GM19452 (cell line): ENCODE measurements around the gene CGAS.
"Not testable (repeated sequence)": the region's sequence is repeated elsewhere in the genome, so short reads cannot be mapped to it uniquely, and the experiment has no call there.

ENCODE experiments used
- ATAC-seq: cut with Tn5 transposase; IDR thresholded peaks from one replicate; pipeline ENCODE4 v1.9.1; 2021; ENCODE audit not compliant: unreplicated experiment

Gene CGAS

DNA sequence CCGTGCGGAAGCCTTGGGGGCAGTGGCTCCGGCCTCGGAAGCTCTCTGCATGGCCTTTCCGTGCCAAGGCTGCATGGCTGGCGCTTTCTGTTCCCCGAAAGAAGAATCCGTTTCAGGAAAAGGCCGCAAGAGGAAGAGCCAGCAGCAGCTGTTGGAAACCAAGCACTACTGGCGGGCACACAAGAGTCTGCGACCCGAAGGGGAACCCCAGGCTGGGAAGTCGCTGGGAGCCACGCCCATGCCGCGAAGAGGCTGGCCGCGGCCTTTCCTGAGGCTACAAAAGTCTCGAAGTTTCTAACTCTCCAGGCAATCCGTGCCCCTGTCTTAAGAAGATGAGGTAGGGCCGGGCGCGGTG lies at the start of gene CGAS:
Gene CGAS (minus strand): TSS at position 191 of the 355 bp plus-strand sequence. CDS start 116 bp downstream, at position 75.
- ATAC-seq: peak; percentile 69

DNA sequence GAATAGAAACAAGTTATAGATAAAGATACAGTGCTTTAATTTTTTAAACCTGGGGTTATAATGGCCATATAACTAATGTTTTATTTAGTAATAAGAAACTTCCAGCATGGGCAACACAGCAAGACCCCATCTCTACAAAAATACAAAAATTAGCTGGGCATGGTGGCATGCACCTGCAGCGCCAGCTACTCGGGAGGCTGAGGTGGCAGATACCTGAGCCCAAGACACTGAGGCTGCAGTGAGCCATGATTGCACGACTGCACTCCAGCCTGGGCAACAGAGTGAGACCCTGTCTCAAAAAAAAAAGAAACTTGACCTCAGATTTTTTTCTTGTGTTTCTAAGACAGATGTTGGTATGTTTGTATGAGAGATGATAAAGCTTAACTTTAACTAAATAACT lies 45.8 kb upstream of the CGAS start:
- ATAC-seq: no peak

DNA sequence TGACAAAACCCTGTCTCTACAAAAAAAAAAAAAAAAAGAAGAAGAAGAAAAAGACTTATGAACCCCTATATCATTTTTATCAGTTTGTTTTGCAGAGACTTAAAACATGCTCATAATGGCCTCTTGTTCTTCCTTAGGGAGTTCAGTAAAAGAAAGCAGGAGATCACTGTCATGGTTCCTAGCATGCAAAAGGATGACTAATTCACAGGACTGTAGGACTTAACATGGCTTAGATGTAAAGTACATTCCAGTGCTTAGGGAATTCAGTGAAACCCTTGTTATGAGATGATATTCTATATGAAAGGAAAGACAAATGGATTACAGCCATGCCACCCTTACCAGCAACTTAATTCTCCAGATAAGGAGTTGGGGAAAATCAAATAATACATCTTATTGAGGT lies 39.3 kb upstream of the CGAS start:
- ATAC-seq: no peak

DNA sequence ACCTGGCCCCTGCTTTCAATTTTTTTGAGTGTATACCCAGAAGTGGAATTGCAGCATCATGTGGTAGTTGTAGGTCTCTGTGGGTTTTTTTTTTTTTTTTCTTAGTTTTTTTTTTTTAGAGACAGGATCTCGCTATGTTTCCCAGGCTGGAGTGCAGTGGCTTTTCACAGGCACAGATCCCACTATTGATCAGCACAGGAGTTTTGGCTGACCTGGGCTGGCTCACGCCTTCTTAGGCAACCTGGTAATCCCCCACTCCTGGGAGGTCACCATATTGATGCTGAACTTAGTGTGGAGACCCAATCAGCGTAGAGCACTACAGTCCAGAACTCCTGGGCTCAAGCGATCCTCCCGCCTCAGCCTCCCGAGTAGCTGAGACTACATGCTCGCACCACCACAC lies 35.4 kb upstream of the CGAS start:
- no peak for ATAC-seq

DNA sequence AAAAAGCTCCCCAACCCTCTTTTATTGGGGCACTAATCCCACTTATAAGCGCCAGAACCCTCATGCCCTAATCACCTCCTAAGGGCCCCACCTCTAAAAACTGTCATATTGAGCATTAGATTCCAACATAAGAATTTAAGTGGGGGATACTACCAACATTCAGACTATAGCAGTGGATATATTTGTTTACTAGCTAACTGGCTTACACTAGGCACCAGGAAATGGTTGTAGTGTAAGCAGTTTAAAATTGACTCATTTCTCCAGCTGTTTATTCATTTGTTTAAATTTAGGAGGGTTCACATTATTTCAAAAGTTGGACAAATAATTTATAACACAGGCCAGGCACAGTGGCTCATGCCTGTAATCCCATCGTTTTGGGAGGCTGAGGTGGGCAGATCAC lies 32.3 kb upstream of the CGAS start:
- ATAC-seq: no peak

DNA sequence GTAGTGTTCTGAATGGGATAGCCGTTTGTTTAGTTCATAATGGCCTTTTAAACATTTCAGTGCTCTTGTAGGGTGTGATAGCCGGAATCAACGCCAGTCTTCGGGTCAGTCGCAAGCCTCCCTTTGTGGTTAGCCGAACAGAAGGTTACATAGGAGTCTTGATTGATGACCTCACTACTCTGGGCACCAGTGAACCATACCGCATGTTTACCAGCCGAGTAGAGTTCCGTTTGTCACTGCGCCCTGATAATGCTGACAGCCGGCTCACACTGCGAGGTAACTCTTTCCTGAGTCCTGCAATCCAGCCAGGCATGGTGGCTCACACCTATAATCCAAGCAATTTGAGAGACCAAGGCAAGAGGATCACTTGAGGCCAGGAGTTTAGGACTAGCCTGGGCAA lies 29.9 kb upstream of the CGAS start:
- no peak for ATAC-seq

DNA sequence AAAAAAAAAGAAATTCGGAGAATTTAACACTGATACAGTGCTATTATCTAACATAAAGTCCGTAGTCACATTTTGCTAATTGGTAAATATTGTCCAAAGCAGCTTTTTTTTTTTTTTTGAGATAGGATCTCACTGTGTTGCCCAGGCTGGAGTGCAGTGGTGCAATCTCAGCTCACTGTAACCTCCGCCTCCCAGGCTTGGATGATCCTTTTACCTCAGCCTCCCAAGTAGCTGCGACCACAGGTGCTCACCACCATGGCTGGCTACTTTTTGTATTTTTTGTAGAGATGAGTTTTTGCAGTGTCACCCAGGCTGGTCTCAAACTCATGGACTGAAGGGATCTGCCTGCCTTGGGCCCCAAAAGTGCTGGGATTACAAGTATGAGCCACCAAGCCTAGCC lies 25.3 kb upstream of the CGAS start:
- no peak for ATAC-seq

DNA sequence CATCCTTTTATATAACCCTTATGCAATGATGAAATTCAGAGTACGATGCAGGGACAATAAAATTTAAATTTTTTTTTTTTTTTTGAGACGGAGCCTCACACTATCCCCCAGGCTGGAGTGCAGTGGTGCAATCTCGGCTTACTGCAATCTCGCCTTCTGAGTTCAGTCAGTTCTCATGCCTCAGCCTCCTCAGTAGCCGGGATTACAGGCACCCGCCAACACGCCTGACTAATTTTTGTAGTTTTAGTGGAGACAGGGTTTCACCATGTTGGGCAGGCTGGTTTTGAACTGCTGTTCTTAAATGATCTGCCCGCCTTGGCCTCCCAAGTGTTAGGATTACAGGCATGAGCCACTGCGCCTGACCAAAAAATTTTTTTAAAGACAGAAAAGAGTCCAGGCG lies 24.6 kb upstream of the CGAS start:
- no peak for ATAC-seq

DNA sequence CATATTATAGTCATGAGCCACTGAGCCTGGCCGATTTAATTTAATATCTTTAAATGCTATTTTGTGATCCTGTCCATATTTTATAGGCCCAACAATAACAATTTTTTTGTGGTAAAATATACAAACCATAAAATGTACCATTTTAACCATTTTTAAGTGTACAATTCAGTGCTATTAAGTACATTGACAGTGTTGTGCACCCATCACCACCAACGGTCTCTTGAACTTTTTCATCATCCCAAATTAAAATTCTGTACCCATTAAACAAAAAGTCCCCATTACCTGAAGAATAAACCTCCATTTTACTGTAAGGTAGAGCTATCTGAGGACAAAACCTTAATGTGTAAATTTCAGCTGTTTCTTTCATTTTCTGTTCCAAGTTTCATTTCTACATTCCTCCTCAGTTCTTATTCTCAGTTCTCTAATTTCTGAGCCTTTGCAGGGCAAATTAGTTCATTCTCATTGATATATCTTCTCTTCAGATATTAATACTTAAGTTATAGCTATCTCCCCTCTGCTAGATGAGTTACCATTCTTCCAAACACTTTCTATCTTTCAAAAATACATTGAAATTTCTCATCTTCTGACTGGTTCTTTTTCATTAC lies 19.7 kb upstream of the CGAS start:
- peak; percentile 93 for ATAC-seq

DNA sequence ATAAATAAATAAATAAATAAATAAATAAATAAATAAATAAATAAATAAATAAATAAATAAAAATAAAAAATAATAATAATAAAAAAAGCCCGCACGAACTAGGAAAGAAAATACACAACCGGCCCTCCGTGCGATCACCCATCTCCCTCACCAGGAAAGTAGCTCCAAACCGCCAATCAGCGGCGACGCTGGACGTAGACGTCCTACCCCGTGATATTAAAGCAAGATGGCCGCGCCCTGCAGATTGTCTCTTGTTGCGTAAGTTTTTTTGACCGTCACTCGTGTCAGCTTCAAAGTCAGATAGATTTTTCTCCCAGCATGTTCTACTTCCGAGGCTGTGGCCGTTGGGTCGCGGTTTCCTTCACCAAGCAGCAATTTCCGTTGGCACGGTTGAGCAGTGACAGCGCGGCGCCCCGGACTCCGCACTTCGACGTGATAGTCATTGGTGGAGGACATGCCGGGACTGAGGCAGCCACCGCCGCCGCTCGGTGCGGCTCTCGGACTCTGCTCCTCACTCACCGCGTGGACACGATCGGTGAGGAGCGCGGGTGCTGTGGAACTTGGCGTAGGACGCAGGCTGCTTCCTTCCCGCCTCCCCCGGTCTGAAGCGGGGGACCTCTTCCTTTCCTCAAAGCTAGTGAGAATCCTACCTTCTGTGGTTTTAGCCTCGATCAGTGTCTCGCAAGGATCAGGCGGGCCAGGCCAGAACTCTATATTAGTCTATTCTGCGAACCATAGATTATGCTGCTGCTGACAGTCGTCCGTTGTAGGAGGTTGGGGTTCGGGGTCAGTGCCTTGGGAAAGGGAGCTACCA lies 9.6 kb upstream of the CGAS start, which contains the start of gene MTO1:
Gene MTO1 (plus strand): TSS at position 201 of the 814 bp plus-strand sequence. CDS start 118 bp downstream, at position 319.
- peak; percentile 90 for ATAC-seq

DNA sequence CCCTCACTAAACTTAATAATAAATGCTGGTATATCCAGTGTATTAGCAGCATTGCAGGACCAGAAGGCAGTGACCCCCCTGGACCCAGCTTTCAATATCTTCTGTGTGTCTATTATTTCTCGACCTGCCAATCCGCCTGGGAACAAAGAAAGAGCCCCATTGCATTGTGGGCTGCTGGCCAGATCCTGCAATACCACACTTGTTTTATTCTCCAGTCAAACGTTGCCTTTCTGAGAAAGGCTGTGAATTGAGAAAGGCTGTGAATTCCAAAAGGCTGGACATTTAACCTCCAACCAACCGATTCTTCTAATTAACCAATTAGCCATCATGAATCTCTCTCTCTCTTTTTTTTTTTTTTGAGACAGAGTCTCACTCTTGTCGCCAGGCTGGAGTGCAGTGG lies 8.0 kb upstream of the CGAS start:
- ATAC-seq: no peak

DNA sequence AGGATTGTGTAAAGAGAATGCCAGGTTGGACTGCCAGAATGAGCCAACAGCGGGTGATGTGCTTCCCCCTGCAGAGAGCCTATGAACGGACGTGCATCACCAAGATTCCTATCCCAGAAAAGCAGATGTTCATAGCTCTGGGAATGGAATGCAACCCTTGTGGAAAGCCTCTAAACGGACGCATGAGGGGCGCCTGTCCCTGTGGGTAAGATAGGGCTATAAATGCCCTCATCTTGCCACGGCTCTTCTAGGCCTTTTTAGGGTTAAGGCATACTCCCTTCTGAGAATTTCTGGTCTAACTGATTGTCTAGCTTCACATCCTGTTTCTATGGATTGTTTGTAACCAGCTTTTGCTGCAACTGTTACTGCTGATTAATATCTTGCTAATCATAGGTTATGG lies 7.4 kb upstream of the CGAS start:
- ATAC-seq: not testable (repeated sequence)

DNA sequence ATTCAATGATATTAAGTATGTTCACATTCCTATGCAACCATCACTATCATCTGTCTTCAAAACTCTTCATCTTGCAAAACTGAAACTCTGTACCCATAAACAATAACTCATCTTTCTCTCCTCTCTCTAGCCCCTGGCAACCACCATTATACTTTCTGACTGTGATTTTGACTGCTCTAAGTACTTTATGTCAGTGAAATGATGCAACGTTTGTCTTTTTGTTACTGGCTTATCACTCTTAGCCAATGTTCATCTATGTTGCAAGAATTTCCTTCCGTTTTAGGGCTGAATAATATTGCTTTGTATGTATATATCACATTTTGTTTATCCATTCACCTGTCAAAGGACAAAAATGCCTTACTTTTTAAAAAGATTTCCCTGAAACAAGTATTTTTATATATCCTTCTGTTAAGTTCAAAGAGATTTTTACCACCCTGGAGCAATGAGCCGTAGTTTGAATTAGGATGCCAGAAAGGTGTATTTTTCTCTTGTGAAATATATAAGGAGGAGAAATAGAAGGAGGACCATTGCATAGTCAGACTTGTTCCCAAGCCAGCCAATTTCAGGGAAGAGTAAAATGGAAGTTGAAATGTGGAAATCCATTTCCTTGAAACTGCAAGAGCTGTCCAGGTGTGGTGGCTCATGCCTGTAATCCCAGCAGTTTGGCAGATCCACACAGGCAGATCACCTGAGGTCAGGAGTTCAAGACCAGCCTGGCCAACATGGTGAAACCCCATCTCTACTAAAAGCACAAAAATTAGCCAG lies 4.0 kb upstream of the CGAS start:
- ATAC-seq: no peak

DNA sequence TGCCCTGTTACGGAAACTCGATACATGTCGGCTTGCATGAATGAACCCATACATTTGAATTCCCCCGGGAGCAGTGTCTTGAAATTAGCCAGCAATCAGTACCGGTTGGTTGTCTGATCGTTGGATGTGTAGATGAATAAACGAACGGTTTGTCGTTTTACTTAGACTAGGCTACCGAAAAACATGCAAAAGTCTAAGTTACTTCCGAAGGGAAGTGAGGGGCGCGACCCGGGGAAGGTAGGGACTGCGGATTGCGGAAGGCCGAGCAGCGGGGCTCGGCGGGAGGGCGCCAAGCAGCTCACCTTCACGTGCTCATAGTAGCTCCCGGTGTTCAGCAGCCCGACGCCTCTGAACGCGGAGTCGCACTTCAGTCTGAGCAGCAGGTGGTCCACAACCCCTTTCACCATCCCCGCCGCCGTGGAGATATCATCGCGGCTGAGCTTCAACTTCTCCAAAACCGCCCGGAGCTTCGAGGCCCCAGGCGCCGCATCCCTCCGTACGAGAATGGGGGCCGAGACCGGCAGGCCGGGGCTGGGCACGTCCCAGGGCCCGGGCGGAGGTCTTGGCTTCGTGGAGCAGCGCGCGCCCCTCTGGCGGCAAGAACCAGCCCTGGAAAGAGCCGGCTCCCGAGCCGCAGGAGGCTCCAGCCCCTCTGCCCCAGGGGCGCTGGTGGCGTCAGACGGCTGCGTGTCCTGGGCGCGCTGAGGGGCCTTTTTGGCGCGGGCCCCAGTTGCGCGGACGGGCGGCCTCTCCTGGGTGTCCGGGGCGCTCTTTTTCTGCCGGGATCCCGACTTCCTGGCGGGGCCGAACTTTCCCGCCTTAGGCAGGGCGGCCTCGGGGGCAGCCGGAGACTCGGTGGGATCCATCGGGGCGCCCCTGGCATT lies 632 bp downstream of the CGAS start:
- peak; percentile 54 for ATAC-seq

DNA sequence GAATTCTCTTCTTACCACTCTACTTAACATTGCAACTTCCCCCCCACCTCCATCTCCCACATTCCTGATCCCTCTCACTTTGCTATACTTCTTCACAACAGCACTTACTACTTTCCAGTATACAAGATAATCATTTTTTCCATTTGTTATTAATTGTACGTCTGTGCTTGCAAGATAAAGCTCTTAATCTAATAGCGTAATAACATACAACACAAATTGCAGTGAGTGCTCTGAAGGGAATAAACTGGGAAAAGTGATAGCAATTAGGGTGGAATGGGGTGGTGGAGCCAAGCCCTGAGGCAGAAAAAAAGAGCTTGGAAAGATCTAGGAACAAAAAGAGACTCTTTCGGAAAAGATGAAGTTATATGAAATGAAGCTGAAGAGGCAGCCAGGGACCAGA lies 8.5 kb downstream of the CGAS start:
- no peak for ATAC-seq

DNA sequence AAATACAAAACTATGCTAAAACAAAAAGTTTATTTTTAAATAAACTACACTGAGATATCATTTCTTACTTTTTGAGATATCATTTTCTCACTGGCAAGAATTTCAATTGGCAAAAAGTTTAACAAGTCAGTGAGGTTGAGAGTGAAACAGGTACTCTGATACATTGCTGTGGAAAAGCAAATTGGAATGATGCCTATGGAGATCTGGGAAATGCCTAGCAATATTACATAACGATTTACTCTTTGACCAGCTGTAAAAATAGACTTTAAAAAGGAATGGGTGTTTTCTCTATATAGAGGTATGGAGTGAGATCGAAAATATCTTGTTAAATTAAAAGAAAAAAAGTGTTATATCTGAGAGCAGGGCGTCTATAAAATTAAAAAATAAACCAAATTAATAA lies 16.9 kb downstream of the CGAS start:
- ATAC-seq: no peak

DNA sequence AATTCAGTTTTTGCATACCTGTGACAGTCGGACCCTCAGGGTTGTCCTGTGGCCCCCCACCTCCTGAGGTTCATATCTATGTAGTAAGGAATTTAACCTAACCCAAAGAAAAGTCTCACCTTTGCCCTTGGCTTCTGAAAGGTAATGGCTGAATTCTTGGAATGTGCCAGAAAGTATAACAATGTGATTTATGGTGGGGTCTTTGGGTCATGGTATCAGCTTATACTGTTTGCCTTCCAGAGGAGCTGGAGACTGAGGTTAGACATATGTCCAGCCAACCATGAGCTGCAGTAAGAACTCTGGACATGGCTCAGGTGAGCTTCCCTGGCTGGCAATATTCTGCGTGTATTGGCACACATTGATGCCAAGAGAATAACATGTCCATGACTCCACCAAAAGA lies 30.6 kb downstream of the CGAS start:
- ATAC-seq: no peak

DNA sequence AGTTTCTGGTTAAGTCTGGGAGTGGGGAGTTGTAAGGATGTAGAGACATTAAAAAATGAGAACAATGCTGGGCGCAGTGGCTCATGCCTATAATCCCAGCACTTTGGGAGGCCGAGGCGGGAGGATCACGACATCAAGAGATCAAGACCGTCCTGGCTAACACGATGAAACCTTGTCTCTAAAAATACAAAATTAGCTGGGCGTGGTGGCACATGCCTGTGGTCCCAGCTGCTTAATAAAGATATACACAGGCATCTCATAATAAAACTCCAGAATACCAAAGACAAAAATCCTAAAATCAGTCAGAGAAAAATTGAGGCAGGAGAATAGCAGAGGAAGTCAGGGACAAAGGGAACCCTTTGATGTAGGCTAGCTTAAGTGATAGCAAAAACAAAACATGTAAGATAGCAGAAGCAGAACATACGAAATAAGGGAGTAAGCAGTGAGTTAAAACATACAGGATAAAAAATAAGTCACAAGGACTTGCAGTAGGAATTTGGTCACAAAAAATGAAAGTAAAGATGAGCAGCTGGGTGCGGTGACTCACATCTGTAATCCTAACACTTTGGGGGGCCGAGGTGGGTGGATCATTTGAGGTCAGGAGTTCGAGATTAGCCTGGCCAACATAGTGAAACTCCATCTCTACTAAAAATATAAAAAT lies 33.9 kb downstream of the CGAS start:
- no peak for ATAC-seq

DNA sequence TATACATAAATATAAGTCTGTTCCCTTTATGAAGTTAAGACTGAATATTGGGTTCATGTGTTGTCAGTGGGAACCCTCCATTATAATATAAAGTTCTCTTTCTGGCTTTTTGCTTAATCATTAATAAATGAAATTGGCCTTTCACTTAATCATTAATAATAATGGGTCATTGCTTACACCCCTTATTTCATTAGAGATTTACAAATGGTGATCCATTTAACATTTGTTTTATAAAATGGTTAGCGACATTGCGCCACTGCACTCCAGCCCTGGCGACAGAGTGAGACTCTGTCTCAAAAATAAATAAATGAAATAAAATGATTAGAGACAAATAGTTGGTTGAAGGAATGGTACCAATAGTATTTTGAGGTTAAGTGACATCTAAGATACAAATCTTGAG lies 39.0 kb downstream of the CGAS start:
- ATAC-seq: no peak

DNA sequence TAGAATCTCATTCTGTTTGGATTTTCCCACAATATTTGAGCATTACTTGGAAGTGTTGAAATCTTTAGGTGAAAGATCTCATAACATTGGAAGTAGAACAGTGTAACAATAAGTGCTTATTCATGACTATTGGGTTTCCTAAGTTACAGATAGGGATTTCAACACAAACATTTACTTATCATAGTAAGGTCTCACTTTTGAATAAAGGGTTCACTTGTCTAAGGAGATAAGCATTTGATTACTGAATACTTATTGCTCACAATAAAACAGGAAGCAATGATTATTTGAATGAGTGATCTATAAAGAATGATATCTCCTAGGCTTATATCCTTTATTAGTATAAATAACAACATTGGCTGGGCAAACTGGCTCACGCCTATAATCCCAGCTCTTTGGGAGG lies 42.7 kb downstream of the CGAS start:
- no peak for ATAC-seq
